SU-DHL-6 (cell line): ENCODE measurements around the gene RND3.

Experiments
- H2AFZ ChIP-seq: fragments of 200-600 bp; sonication (generic); 2 replicates; pipeline ENCODE4 v1.6.1; 2014; ENCODE audit warnings: low read depth, mild to moderate bottlenecking, moderate library complexity, mixed read lengths, antibody characterized with exemption, low read length; ENCODE audit not compliant: severe bottlenecking
- H3F3A ChIP-seq: fragments of 200-600 bp; shearing (Covaris generic); 2 replicates; pipeline ENCODE4 v1.6.0; 2016; ENCODE audit warnings: antibody characterized with exemption, mild to moderate bottlenecking; ENCODE audit not compliant: insufficient read depth
- H3K27ac ChIP-seq: fragments of 200-600 bp; sonication (generic); 2 replicates; pipeline ENCODE4 v1.5.1; 2016; ENCODE audit warnings: low read depth, mild to moderate bottlenecking, low read length, moderate library complexity, mixed read lengths
- H3K27me3 ChIP-seq: fragments of 200-600 bp; sonication (generic), shearing (Covaris generic); 2 replicates; pipeline ENCODE4 v1.6.0; 2014; ENCODE audit warnings: mild to moderate bottlenecking, low read length
- H3K36me3 ChIP-seq: fragments of 200-600 bp; sonication (generic); 2 replicates; pipeline ENCODE4 v1.6.1; 2014; ENCODE audit warnings: mild to moderate bottlenecking, low read length, mixed read lengths
- H3K4me2 ChIP-seq: fragments of 300-600, 200-600 bp; shearing (Covaris generic), sonication (generic); 2 replicates; pipeline ENCODE4 v1.6.0; 2014; ENCODE audit warnings: low read length, low read depth, mild to moderate bottlenecking; ENCODE audit not compliant: poor library complexity, severe bottlenecking
- H3K4me3 ChIP-seq: fragments of 200-600 bp; sonication (generic); 2 replicates; pipeline ENCODE4 v1.5.1; 2014; ENCODE audit warnings: antibody characterized with exemption, low read length, mild to moderate bottlenecking, mixed read lengths; ENCODE audit not compliant: insufficient read depth, poor library complexity, severe bottlenecking
- H3K79me2 ChIP-seq: fragments of 200-600 bp; sonication (generic); 2 replicates; pipeline ENCODE4 v1.6.1; 2014; ENCODE audit warnings: mild to moderate bottlenecking, low read length, moderate library complexity; ENCODE audit not compliant: insufficient read depth
- H3K9ac ChIP-seq: fragments of 200-600 bp; sonication (generic); 2 replicates; pipeline ENCODE4 v1.7.0; 2014; ENCODE audit warnings: mild to moderate bottlenecking, low read length
- H3K9me2 ChIP-seq: fragments of 200-600 bp; sonication (generic); replicated peaks from 2 replicates; pipeline ENCODE4 v1.6.1; 2014; ENCODE audit warnings: low read length; ENCODE audit not compliant: insufficient read depth
- H3K9me3 ChIP-seq: fragments of 200-600 bp; sonication (generic); 2 replicates; pipeline ENCODE4 v1.6.1; 2014; ENCODE audit warnings: low read length, mixed read lengths; ENCODE audit not compliant: insufficient read depth
- H4K20me1 ChIP-seq: fragments of 200-600 bp; sonication (generic); 2 replicates; pipeline ENCODE4 v1.6.1; 2014; ENCODE audit warnings: low read depth, mild to moderate bottlenecking, antibody characterized with exemption, low read length, moderate library complexity, mixed read lengths
- CTCF ChIP-seq: fragments of 200-600 bp; sonication (generic); IDR thresholded peaks from one replicate; pipeline ENCODE4 v1.5.1; 2017; ENCODE audit warnings: antibody characterized with exemption, mild to moderate bottlenecking, low read length, moderate library complexity; ENCODE audit not compliant: insufficient read depth, poor library complexity, severe bottlenecking
- EZH2phosphoT487 ChIP-seq: fragments of 200-600 bp; sonication (generic), shearing (Covaris generic); conservative IDR thresholded peaks from 2 replicates; pipeline ENCODE4 v1.6.1; 2018; ENCODE audit warnings: mild to moderate bottlenecking, antibody characterized with exemption, low read length, moderate library complexity, mixed read lengths

The RND3 gene

DNA sequence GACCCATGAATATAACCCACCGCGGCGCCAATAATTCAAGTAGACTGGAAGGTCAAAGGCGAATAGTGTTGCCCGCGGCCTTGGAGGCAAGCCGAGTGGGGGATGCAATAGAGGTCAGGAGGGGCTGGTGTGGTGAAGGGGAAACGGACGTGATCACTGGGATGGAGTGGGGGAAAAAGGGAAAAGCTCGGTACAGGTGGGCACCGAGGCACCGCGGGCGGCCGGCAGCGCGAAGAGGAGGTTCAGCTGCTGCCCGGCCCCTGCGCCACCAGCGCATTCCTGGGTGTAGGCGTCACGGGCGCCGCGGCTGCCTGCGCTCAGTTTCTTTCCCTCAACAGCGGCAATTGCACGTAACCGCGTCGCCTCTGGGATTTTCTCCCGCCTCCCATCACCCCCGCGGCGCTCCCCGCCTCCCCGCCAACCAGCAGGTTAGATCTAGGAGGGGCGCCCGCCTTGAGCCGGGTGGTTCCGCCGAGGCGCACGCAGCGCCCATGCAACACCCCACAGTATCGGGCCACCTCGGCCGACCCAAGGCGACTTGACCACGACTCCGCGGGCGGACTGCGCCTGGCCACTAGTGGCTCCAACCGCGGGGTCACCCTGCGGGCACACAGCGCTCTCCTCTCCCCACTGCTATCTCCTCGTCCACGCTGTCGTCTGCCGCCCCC lies 1.5 kb downstream of the RND3 start:
- no peaks in the 10 kb centered on the region for H3K79me2 ChIP-seq
- H3K27ac ChIP-seq, result no peak overlapping the region
- no peaks in the 10 kb centered on the region for H3K27me3 ChIP-seq
- H3K4me3 ChIP-seq, result no peak overlapping the region
- H4K20me1 ChIP-seq, result no peaks in the 10 kb centered on the region
- no peaks in the 10 kb centered on the region for H3F3A ChIP-seq
- no peak overlapping the region for H3K9ac ChIP-seq
- H3K9me2 ChIP-seq, result no peaks in the 10 kb centered on the region
- no peaks in the 10 kb centered on the region for H3K36me3 ChIP-seq
- TF ChIP-seq CTCF (no peak), EZH2phosphoT487 (no peak)
- H2AFZ ChIP-seq, result no peak overlapping the region
- H3K9me3 ChIP-seq, result no peaks in the 10 kb centered on the region
- H3K4me2 ChIP-seq, result no peak overlapping the region

- Histone ChIP-seq H3K4me3 (no peak overlapping the region), H2AFZ (no peak overlapping the region), H4K20me1 (no peaks in the 10 kb centered on the region), H3K27me3 (no peaks in the 10 kb centered on the region), H3K36me3 (no peaks in the 10 kb centered on the region), H3K9ac (no peak overlapping the region), H3K27ac (no peak overlapping the region), H3K9me2 (no peaks in the 10 kb centered on the region), H3K4me2 (no peak overlapping the region), H3K9me3 (no peaks in the 10 kb centered on the region), H3K79me2 (no peaks in the 10 kb centered on the region), H3F3A (no peaks in the 10 kb centered on the region)
- TF ChIP-seq CTCF (no peak), EZH2phosphoT487 (no peak)
Measured at GRCh38 chr2:150485114-150485870, 2.2 kb downstream of the RND3 start.

GRCh38 chr2:150484461-150485021 lies 2.9 kb downstream of the RND3 start:
- no peaks in the 10 kb centered on the region for H3F3A ChIP-seq
- no peaks in the 10 kb centered on the region for H3K36me3 ChIP-seq
- TF ChIP-seq CTCF (no peak), EZH2phosphoT487 (no peak)
- H2AFZ ChIP-seq, result no peak overlapping the region
- no peaks in the 10 kb centered on the region for H4K20me1 ChIP-seq
- H3K27me3 ChIP-seq, result no peaks in the 10 kb centered on the region
- H3K27ac ChIP-seq, result no peak overlapping the region
- H3K79me2 ChIP-seq, result no peaks in the 10 kb centered on the region
- H3K4me2 ChIP-seq, result no peak overlapping the region
- H3K9ac ChIP-seq, result no peak overlapping the region
- H3K9me2 ChIP-seq, result no peaks in the 10 kb centered on the region
- H3K4me3 ChIP-seq, result no peak overlapping the region
- H3K9me3 ChIP-seq, result no peaks in the 10 kb centered on the region
